NCI-H128 (cell line): ENCODE results near the gene SSTR3.
"Not testable (repeated sequence)": the region's sequence is repeated elsewhere in the genome, so short reads cannot be mapped to it uniquely, and the experiment has no call there.

ENCODE experiments used
- DNase-seq: peaks from one replicate; lab custom pipeline; 2025; ENCODE audit not compliant: unreplicated experiment; lab: John Stamatoyannopoulos, UW

The SSTR3 gene

GRCh38 chr22:37242395-37242918 lies 30.2 kb upstream of the SSTR3 start:
- no peak for DNase-seq

GRCh38 chr22:37241351-37242142 lies 29.3 kb upstream of the SSTR3 start:
- DNase-seq = no peak

- DNase-seq = no peak
These were observed 28.7 kb upstream of the SSTR3 start for GRCh38 chr22:37240941-37241320.

GRCh38 chr22:37240240-37240940 lies 28.1 kb upstream of the SSTR3 start:
- DNase-seq = no peak

- DNase-seq = no peak
These were observed 27.3 kb upstream of the SSTR3 start for GRCh38 chr22:37239336-37240239.

- no peak for DNase-seq
These were observed 25.3 kb upstream of the SSTR3 start for GRCh38 chr22:37237371-37238268.

- DNase-seq = no peak
These were observed 23.8 kb upstream of the SSTR3 start for GRCh38 chr22:37235897-37236607.

- no peak for DNase-seq
These were observed 22.7 kb upstream of the SSTR3 start for GRCh38 chr22:37234736-37235711.

GRCh38 chr22:37233751-37234631 lies 21.7 kb upstream of the SSTR3 start:
- no peak for DNase-seq

GRCh38 chr22:37233371-37233750 lies 21.1 kb upstream of the SSTR3 start:
- DNase-seq = not testable (repeated sequence)

GRCh38 chr22:37232140-37232998 lies 20.1 kb upstream of the SSTR3 start:
- DNase-seq = no peak

GRCh38 chr22:37231406-37232139 lies 19.3 kb upstream of the SSTR3 start:
- no peak for DNase-seq

- DNase-seq = no peak
These were observed 18.6 kb upstream of the SSTR3 start for GRCh38 chr22:37230673-37231405.

GRCh38 chr22:37229805-37230672 lies 17.8 kb upstream of the SSTR3 start:
- DNase-seq = no peak
